LNCAP (cell line): ENCODE data around the gene CDC20.
A peak's percentile ranks its signal among the peaks of the same experiment; 100 is the strongest.

ENCODE experiments used
- CTCF ChIP-seq: fragments of 450-650 bp; IDR thresholded peaks from 2 replicates; pipeline ENCODE4 v1.5.1; 2017; ENCODE audit warnings: mild to moderate bottlenecking

CDC20 gene

DNA sequence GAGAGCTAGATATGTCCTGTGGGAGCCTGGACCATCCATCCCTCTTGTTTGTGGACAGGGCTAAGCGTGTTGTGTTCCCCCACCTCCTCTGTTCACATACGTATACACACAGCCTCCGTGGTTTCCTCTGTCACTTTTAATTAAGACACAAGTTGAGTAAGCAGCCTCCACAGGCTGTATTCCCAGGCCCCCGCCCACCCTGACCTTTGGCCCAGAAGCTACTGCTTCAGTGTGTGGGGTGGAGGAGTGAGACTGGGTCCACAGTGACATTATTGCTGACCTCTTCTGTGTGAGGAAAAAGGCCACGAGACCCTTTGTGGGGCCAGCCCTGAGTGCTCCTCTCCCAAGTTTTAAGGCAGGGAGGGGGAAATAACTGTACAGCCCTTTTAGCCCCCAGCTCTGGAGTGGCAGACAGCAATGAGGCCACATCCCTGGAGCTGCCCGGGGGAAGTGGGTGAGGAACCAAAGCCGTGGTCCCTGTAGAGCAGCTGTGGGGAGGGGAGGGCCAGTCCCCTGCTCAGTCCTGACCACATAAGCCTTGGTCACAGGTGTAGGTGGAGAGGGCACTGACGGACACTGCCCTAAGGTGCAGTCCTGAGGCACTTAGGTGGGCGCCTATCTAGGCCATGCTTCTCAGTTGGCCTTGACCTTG lies 4.6 kb downstream of the CDC20 start:
- TF ChIP-seq CTCF, result no peak

DNA sequence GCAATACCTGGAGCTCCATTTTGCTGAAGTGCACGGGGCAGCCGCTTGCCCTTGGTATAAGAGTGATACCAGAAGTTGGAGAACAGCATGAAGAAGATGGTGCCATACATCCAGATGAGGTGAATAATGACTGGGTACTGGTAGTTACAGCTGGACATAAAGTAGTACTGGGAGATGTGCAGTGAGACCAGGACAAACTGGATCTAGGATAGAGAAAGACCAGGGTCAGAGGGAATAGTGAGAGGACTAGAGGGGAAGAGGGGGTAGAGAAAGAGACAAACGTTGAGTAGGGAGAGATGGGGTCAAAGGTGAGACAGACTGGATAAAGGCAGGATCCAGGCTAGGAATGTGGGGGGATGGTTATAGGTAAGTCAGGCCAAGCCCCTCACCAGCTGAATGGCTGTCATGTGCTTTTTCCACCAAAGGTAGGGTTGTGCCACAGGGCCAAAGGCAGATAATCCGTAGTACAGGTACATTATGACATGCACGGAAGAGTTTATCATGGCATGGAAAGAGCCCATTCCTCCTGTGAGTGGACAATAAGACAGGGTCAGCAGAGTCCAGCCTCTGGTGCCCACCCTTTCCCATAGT lies 5.2 kb downstream of the CDC20 start:
- no peak for TF ChIP-seq CTCF

DNA sequence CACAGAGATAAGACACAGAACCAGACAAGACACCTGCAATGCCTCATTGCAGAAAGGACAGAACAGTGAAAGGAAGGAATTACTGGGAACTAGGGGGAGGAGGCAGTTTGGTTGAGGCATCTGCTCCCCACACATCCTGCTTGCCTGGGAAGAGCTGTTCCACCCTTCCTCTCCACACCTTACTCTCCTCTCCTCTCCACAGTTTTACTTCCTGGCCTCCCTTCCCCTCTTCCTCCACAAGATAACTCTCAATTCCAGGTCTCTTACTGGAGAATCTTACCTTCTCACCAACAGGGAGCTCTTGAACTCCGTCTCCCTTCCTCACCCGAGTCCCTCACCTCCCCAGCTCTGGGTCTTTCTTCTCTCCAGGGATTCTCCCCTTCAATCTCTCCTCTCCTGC lies 6.9 kb downstream of the CDC20 start:
- no peak for TF ChIP-seq CTCF

DNA sequence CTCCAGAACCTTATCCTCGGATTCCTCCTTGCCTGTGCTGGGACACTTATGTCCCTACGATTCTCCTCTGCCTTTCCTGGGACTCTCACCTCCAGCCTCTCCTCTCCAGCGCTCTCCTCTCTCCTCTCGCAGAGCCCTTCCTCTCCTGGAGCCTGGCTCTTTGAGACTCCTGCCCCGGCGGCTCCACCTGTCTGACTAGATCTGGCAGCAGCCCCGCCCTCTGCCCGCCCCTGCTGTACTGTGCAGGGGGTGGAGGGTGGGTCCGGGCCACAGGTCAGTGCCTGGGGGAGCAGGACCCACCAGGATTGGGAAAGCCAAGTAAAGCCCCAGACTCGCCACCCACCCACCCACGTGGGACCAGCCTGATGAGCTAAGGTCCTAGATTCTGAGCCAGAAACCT lies 7.4 kb downstream of the CDC20 start:
- TF ChIP-seq CTCF, result no peak

GRCh38 chr1:43366601-43367025 lies 7.8 kb downstream of the CDC20 start:
- no peak for TF ChIP-seq CTCF

DNA sequence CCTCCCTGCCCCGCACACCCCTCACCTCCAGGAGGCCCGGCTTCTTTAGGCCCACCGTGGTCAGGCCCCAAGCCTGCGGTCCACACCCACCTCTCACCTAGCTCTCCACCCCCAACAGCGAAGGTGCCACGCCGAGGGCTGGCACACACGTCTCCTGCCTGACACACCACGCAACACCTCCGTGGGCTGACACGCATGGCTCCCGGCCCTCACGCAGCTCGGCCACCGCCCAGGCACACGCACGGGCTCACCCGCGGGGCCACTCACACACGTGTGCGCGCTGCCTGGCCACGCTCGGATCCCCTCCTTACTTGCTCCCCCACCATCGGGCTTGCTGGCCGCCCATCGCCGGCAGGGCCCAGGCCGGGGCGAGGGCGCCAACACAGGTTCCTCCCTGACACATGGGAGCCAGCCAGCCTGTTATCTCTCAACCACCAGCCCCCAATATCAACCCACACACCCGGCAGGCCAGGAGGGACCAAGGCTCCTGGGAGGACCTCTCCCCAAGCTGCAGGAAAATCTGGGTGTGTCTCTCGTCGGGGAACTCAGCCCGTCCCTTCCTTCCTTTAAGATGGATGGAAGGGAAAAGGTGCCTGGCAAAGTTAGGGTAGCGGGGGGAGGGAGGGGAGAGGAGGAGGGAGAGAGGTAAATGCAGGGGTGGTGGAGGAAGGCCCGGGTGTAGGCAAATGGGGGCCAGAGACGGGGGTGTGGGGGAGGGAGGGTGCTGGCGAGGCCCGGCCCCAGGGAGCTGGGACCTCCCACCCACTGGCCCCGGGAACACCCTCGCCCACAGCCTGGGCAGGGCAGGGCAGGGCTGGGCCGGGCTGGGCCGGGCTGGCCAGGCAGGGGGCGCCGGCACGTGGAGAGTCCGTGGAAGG lies 8.5 kb downstream of the CDC20 start:
- no peak for TF ChIP-seq CTCF

- TF ChIP-seq CTCF, result peak; percentile 27; the same call in 1 of the 2 replicates
Observed at GRCh38 chr1:43367904-43368645, 9.3 kb downstream of the CDC20 start, which contains the start of gene ELOVL1. ELOVL1 (minus strand) TSS chr1:43368011; CDS start chr1:43365609, 2,402 bp downstream.
